Measurements from ENCODE around the gene AGPAT3.

Gene AGPAT3

DNA sequence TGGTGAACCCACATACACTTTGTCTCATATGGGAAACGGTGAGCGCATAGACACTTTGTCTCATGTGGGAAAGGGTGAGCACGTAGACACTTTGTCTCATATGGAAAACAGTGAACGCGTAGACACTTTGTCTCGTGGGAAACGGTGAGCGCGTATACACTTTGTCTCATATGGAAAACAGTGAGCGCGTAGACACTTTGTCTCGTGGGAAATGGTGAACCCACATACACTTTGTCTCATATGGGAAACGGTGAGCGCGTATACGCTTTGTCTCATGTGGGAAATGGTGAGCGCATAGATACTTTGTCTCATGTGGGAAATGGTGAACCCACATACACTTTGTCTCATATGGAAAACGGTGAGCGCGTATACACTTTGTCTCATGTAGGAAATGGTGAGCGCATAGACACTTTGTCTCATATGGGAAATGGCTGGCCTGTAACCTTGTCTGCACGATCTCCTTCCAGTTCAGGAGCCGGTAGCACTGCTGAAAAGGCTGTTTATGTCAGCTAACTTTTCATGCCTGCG is 96.4 kb downstream of the AGPAT3 start:
- Histone ChIP-seq H3K9me3 (replicated peaks in 1 of 2; ENCODE audit: control insufficient read depth in 2 of 2, insufficient read depth in 1 of 2, low read depth in 1 of 2, low read length in 2 of 2) (peaks cover 2 to 10% of the 10 kb centered on the region in 2 donors), H2BK15ac (ENCODE audit: low read length) (no peak overlapping the region), H3K36me3 (replicated peaks in 1 of 2; ENCODE audit: control insufficient read depth in 2 of 2, insufficient read depth in 2 of 2, low read length in 2 of 2) (peaks cover 8 to 37% of the 10 kb centered on the region in 2 donors), H3K27ac (replicated peaks; ENCODE audit: low read length) (no peak overlapping the region), H3K4me1 (ENCODE audit: control insufficient read depth in 2 of 2, insufficient read depth in 1 of 2, low read depth in 1 of 2, low read length in 2 of 2) (peaks cover under 1 to 22% of the 10 kb centered on the region in 2 donors), H3K14ac (ENCODE audit: low read length) (no peak overlapping the region), H3K18ac (ENCODE audit: low read length) (no peak overlapping the region), H3K27me3 (ENCODE audit: control insufficient read depth in 3 of 3, insufficient read depth in 3 of 3, low read depth in 1 of 3, low read length in 3 of 3) (peaks cover 0 to 7% (median 0%) of the 10 kb centered on the region in 3 experiments), H2AFZ (ENCODE audit: low read length) (no peak overlapping the region), H3K23ac (ENCODE audit: low read depth, low read length, poor library complexity) (no peak overlapping the region), H4K8ac (ENCODE audit: low read depth, low read length) (no peak overlapping the region), H2BK5ac (ENCODE audit: low read length) (no peak overlapping the region), H4K91ac (ENCODE audit: low read depth, low read length, poor library complexity) (no peak overlapping the region), H3K4ac (ENCODE audit: low read length) (no peak overlapping the region), H3K4me3 (ENCODE audit: low read length in 2 of 2) (no peak overlapping the region), H2AK5ac (ENCODE audit: low read depth, low read length) (no peak overlapping the region), H3K4me2 (ENCODE audit: insufficient read depth, low read length, poor library complexity, severe bottlenecking) (no peak overlapping the region), H2BK12ac (ENCODE audit: low read length) (no peak overlapping the region), H3K79me1 (ENCODE audit: low read depth, low read length) (peaks cover 9% of the 10 kb centered on the region), H3K9ac (ENCODE audit: low read depth, low read length, poor library complexity) (no peak overlapping the region), H2BK120ac (ENCODE audit: low read depth, low read length) (no peak overlapping the region)
- no CpG with 5 or more reads among the region's 24 CpGs for WGBS, 2 donors (ENCODE audit: extremely low coverage in 2 of 2, insufficient read length in 2 of 2, insufficient replicate concordance in 1 of 2)
- no peak for DNase-seq (ENCODE audit: low spot score)

DNA sequence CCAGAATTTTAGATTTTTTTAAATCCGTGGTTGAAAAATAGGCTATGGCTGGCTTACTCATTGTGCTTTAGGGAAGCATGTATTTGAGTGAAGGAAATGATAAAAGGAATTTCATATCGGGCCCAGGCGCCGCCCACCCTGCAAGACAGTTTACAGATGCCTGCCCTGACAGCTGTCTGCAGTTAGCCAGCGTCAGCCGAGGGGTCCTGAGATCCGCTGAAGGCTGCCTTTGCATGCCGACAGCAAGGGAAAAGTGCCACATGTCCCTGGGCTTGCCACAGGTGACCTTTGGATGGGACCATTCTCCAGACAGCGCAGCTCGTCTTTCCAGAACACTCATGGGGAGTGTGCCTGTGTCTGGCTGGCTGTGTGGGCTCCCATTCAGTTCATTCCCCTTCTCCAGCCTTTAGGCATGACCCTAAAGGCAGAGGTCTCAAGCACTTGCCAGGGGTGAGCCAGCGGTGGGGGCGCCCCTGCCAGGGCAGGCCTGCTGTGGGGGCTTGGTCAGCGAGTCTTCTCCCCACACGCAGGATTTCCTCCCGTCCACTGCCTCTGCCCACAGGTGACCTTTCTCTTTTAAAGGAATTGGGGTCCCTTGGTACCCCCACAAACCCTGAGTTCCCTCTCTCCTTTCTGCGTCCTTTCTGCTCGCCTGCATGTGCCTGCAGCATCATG is 101.0 kb downstream of the AGPAT3 start:
- DNase-seq (ENCODE audit: low spot score): no peak
- no peak overlapping the region for H2BK15ac ChIP-seq (ENCODE audit: low read length)
- no peak overlapping the region for H3K4ac ChIP-seq (ENCODE audit: low read length)
- H2AK5ac ChIP-seq (ENCODE audit: low read depth, low read length): peak overlapping the region; percentile 42
- no peak overlapping the region for H2AFZ ChIP-seq (ENCODE audit: low read length)
- H3K14ac ChIP-seq (ENCODE audit: low read length): peak overlapping the region; percentile 17
- no peak overlapping the region for H4K91ac ChIP-seq (ENCODE audit: low read depth, low read length, poor library complexity)
- no peak overlapping the region for H3K18ac ChIP-seq (ENCODE audit: low read length)
- no peak overlapping the region for H2BK120ac ChIP-seq (ENCODE audit: low read depth, low read length)
- no peak overlapping the region for H3K27ac ChIP-seq (replicated peaks; ENCODE audit: low read length)
- no peaks in the 10 kb centered on the region for H3K27me3 ChIP-seq (ENCODE audit: control insufficient read depth in 3 of 3, insufficient read depth in 3 of 3, low read depth in 1 of 3, low read length in 3 of 3)
- no peak overlapping the region for H3K4me3 ChIP-seq (ENCODE audit: low read length in 2 of 2)
- no peak overlapping the region for H3K4me2 ChIP-seq (ENCODE audit: insufficient read depth, low read length, poor library complexity, severe bottlenecking)
- H3K9ac ChIP-seq (ENCODE audit: low read depth, low read length, poor library complexity): no peak overlapping the region
- WGBS, 2 donors (ENCODE audit: extremely low coverage in 2 of 2, insufficient read length in 2 of 2, insufficient replicate concordance in 1 of 2): no CpG with 5 or more reads among the region's 17 CpGs
- peaks cover 0 to 52% of the 10 kb centered on the region in 2 donors for H3K36me3 ChIP-seq (replicated peaks in 1 of 2; ENCODE audit: control insufficient read depth in 2 of 2, insufficient read depth in 2 of 2, low read length in 2 of 2)
- no peak overlapping the region for H2BK5ac ChIP-seq (ENCODE audit: low read length)
- no peak overlapping the region for H2BK12ac ChIP-seq (ENCODE audit: low read length)
- H4K8ac ChIP-seq (ENCODE audit: low read depth, low read length): no peak overlapping the region
- H3K4me1 ChIP-seq (ENCODE audit: control insufficient read depth in 2 of 2, insufficient read depth in 1 of 2, low read depth in 1 of 2, low read length in 2 of 2): no peaks in the 10 kb centered on the region
- H3K79me1 ChIP-seq (ENCODE audit: low read depth, low read length): peaks cover 1% of the 10 kb centered on the region
- H3K23ac ChIP-seq (ENCODE audit: low read depth, low read length, poor library complexity): peak overlapping the region; percentile 62
- peaks cover 0 to 2% of the 10 kb centered on the region in 2 donors for H3K9me3 ChIP-seq (replicated peaks in 1 of 2; ENCODE audit: control insufficient read depth in 2 of 2, insufficient read depth in 1 of 2, low read depth in 1 of 2, low read length in 2 of 2)

DNA sequence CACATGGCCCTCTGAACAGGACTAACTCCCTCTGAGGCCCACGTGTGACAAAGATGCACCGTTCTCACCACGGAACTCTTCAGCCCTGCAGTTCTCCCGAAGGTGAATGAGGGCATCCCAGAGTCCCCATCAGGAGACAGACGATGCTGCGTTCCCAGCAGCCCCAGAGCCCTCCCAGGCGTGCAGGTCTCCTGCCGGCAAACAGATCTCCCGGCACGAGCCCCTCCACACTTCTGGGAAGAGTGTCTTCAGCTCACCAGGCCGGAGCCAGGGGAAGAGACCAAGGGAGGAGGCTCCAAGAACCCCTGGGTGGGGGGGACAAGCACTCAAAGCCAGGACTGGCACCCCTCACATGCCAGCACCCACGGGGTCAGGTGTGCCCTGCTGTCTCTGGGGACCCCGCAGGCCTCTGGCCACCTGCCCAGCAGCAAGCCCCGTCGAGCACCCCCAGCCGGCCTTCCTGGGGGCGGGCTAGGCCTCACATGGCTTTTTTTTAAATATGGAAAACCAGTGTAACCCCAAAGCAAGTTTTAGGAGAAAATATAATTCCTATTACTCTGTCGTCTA is 102.0 kb downstream of the AGPAT3 start:
- Histone ChIP-seq H3K9ac (ENCODE audit: low read depth, low read length, poor library complexity) (no peak overlapping the region), H2AK5ac (ENCODE audit: low read depth, low read length) (peak overlapping the region; percentile 97), H2BK120ac (ENCODE audit: low read depth, low read length) (no peak overlapping the region), H3K4me1 (ENCODE audit: control insufficient read depth in 2 of 2, insufficient read depth in 1 of 2, low read depth in 1 of 2, low read length in 2 of 2) (no peaks in the 10 kb centered on the region), H2BK15ac (ENCODE audit: low read length) (no peak overlapping the region), H2BK5ac (ENCODE audit: low read length) (peak overlapping the region; percentile 17), H3K36me3 (replicated peaks in 1 of 2; ENCODE audit: control insufficient read depth in 2 of 2, insufficient read depth in 2 of 2, low read length in 2 of 2) (peaks cover 0 to 55% of the 10 kb centered on the region in 2 donors), H3K4ac (ENCODE audit: low read length) (no peak overlapping the region), H3K23ac (ENCODE audit: low read depth, low read length, poor library complexity) (no peak overlapping the region), H3K14ac (ENCODE audit: low read length) (no peak overlapping the region), H3K79me1 (ENCODE audit: low read depth, low read length) (peaks cover 1% of the 10 kb centered on the region), H3K27me3 (ENCODE audit: control insufficient read depth in 3 of 3, insufficient read depth in 3 of 3, low read depth in 1 of 3, low read length in 3 of 3) (no peaks in the 10 kb centered on the region), H3K18ac (ENCODE audit: low read length) (no peak overlapping the region), H2BK12ac (ENCODE audit: low read length) (no peak overlapping the region), H3K27ac (replicated peaks; ENCODE audit: low read length) (no peak overlapping the region), H2AFZ (ENCODE audit: low read length) (no peak overlapping the region), H4K91ac (ENCODE audit: low read depth, low read length, poor library complexity) (no peak overlapping the region), H3K4me3 (ENCODE audit: low read length in 2 of 2) (no peak overlapping the region), H3K4me2 (ENCODE audit: insufficient read depth, low read length, poor library complexity, severe bottlenecking) (no peak overlapping the region), H4K8ac (ENCODE audit: low read depth, low read length) (no peak overlapping the region), H3K9me3 (replicated peaks in 1 of 2; ENCODE audit: control insufficient read depth in 2 of 2, insufficient read depth in 1 of 2, low read depth in 1 of 2, low read length in 2 of 2) (no peaks in the 10 kb centered on the region)
- no peak for DNase-seq (ENCODE audit: low spot score)
- no CpG with 5 or more reads among the region's 18 CpGs for WGBS, 2 donors (ENCODE audit: extremely low coverage in 2 of 2, insufficient read length in 2 of 2, insufficient replicate concordance in 1 of 2)

DNA sequence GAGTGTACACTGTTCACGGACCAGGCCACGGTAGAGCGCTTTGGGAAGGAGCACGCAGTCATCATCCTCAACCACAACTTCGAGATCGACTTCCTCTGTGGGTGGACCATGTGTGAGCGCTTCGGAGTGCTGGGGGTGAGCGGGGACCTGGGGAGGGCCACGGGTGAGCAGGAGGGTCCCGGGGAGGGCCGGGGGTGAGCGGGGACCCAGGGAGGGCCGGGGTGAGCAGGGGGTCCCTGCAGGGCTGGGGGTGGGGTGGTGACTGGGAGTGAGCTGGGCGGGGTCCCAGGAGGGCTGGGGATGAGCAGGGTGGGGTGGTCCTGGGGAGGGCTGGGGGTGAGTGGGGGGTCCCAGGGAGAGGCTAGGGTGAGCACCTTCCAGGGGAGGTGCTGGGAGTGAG is 103.0 kb downstream of the AGPAT3 start:
- Histone ChIP-seq H3K79me1 (ENCODE audit: low read depth, low read length) (peaks cover 1% of the 10 kb centered on the region), H3K23ac (ENCODE audit: low read depth, low read length, poor library complexity) (no peak overlapping the region), H3K18ac (ENCODE audit: low read length) (peak overlapping the region; percentile 59), H3K9ac (ENCODE audit: low read depth, low read length, poor library complexity) (peak overlapping the region; percentile 40), H4K91ac (ENCODE audit: low read depth, low read length, poor library complexity) (no peak overlapping the region), H3K9me3 (replicated peaks in 1 of 2; ENCODE audit: control insufficient read depth in 2 of 2, insufficient read depth in 1 of 2, low read depth in 1 of 2, low read length in 2 of 2) (no peaks in the 10 kb centered on the region), H3K4me1 (ENCODE audit: control insufficient read depth in 2 of 2, insufficient read depth in 1 of 2, low read depth in 1 of 2, low read length in 2 of 2) (no peaks in the 10 kb centered on the region), H3K36me3 (replicated peaks in 1 of 2; ENCODE audit: control insufficient read depth in 2 of 2, insufficient read depth in 2 of 2, low read length in 2 of 2) (peaks cover 0 to 46% of the 10 kb centered on the region in 2 donors), H3K4me3 (ENCODE audit: low read length in 2 of 2) (no peak overlapping the region), H2BK15ac (ENCODE audit: low read length) (no peak overlapping the region), H2AK5ac (ENCODE audit: low read depth, low read length) (no peak overlapping the region), H3K14ac (ENCODE audit: low read length) (peak overlapping the region; percentile 94), H2BK5ac (ENCODE audit: low read length) (no peak overlapping the region), H3K4me2 (ENCODE audit: insufficient read depth, low read length, poor library complexity, severe bottlenecking) (no peak overlapping the region), H3K27ac (replicated peaks; ENCODE audit: low read length) (no peak overlapping the region), H3K27me3 (ENCODE audit: control insufficient read depth in 3 of 3, insufficient read depth in 3 of 3, low read depth in 1 of 3, low read length in 3 of 3) (no peaks in the 10 kb centered on the region), H4K8ac (ENCODE audit: low read depth, low read length) (no peak overlapping the region), H2BK120ac (ENCODE audit: low read depth, low read length) (no peak overlapping the region), H3K4ac (ENCODE audit: low read length) (no peak overlapping the region), H2BK12ac (ENCODE audit: low read length) (no peak overlapping the region), H2AFZ (ENCODE audit: low read length) (no peak overlapping the region)
- WGBS, 2 donors (ENCODE audit: extremely low coverage in 2 of 2, insufficient read length in 2 of 2, insufficient replicate concordance in 1 of 2): no CpG with 5 or more reads among the region's 15 CpGs
- no peak for DNase-seq (ENCODE audit: low spot score)

Data from neuronal stem cell (in vitro differentiated cells).